22Rv1 (cell line): ENCODE data around the gene ATP2C2.
"Not testable (repeated sequence)": the region's sequence is repeated elsewhere in the genome, so short reads cannot be mapped to it uniquely, and the experiment has no call there.

ENCODE experiments used
- H3K27ac ChIP-seq: fragments of 450-650 bp; 2 replicates; pipeline ENCODE4 v1.5.1; 2017
- ZFX ChIP-seq: fragments of 450-650 bp; IDR thresholded peaks from 2 replicates; pipeline ENCODE4 v1.6.1; 2017; ENCODE audit warnings: antibody characterized with exemption, borderline replicate concordance
- TF ChIP-seq, protein P1 (sequence below): fragments of 450-650 bp; IDR thresholded peaks from 2 replicates; pipeline ENCODE4 v1.5.1; 2017; ENCODE audit warnings: mild to moderate bottlenecking

ATP2C2 gene

DNA sequence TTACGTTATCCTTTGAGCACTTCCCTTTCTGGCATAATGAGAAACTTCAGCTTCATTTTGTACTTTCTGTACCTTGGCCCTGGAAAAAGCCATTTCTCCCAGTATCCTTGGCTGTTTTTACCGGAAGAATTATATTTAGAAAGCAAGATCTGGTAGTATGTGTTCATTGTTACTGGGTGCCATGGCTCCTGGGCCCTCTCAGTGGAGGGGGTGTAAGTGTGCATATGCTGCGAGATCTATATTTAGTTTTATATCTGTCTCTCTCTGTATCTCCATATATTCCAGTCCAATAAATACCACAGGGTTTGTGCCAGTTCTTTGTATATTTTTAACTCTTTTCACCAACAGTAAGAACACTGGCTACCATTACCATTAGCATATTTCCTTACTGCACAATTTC, 17.7 kb downstream of the ATP2C2 start:
- H3K27ac ChIP-seq: no peak overlapping the region
- no peak for TF ChIP-seq ZFX
- TF ChIP-seq, protein P1, sequence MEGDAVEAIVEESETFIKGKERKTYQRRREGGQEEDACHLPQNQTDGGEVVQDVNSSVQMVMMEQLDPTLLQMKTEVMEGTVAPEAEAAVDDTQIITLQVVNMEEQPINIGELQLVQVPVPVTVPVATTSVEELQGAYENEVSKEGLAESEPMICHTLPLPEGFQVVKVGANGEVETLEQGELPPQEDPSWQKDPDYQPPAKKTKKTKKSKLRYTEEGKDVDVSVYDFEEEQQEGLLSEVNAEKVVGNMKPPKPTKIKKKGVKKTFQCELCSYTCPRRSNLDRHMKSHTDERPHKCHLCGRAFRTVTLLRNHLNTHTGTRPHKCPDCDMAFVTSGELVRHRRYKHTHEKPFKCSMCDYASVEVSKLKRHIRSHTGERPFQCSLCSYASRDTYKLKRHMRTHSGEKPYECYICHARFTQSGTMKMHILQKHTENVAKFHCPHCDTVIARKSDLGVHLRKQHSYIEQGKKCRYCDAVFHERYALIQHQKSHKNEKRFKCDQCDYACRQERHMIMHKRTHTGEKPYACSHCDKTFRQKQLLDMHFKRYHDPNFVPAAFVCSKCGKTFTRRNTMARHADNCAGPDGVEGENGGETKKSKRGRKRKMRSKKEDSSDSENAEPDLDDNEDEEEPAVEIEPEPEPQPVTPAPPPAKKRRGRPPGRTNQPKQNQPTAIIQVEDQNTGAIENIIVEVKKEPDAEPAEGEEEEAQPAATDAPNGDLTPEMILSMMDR: no peak

DNA sequence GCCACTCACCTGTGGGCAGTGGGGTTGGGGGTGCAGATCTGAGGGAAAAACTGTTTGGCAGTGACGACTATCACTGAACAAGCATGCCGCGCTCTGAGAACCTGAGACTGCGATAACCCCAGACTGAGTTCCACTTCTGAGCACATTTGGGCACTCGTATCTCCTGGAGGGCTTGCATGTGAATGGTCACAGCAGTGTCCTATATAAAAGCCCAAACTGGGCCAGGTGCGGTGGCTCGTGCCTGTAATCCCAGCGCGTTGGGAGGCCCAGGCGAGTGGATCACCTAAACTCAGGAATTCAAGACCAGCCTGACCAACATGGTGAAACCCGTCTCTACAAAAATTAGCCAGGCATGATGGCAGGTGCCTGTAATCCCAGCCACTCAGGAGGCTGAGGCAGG, 18.7 kb downstream of the ATP2C2 start:
- no peak for TF ChIP-seq ZFX
- TF ChIP-seq, protein P1: no peak
- H3K27ac ChIP-seq: no peak overlapping the region

DNA sequence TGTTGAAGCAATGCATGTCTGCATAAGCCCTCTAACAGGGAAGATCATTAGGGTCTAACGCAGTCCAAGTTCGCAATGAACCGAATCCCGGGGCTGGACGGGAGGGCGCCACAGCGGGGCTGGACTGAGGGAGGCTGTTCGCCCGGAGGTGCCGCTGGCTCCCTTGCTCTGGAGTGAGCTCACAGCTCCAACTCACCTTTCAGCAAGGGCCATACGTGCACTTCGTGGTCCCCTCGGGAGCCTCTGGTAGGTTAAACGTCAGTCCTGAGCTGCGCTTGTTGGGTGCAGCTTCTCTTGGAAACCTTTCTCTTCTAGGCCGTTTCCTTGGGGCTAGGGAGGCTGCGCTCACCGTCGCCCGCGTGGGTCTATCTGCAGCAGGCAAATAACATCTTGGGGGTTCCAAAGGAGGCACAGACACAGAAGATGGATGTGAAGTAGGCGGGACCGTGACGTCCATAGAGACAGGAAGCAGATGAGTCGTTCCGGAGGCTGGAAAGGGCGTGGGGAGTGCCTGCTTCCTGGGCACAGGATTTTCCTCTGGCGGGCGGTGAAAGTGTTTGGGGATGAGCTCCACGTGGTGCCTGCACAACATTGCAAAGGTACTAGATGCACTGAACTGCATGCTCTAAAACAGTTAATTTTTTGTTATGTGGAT, 21.9 kb downstream of the ATP2C2 start:
- no peak overlapping the region for H3K27ac ChIP-seq
- TF ChIP-seq, protein P1: no peak
- TF ChIP-seq ZFX: no peak

DNA sequence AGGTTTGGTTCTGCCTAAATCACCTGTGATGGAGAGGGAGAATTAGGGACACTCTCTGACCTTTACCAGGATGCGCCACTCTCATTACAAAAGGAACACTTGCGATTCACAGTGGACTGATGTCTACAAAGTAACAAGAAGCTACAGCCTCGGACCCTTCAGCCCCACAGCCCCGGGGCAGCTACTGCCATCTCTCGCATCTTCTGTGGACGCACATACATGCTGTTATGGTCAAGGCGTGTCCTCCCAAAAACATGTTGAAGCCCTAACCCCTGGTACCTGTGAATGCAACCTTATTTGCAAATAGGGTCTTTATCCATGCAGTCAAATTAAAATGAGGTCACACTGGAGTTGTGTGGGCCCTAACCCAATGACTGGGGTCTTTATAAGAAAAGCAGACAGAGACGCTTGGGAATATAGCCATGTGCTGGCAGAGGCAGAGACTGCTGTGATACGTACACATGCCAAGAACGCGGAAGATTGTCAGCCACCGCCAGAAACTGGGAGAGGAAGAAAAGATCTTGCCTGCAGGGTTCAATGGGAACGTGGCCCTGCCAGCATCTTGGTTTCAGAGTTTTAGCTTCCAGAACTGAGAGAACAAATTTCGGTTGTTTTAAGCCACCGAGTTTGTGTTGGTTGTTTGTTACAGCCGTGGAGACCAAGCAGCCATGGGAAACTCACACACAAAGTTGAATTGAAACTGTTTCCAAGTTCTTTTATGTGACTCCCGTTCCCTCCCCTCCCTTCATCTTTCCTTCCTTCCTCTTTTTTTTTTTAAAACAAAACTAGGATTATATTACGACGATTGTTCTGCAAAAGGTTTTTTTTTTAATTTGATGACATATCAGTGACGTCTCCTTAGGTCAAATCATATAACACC, 23.1 kb downstream of the ATP2C2 start:
- H3K27ac ChIP-seq: no peak overlapping the region
- TF ChIP-seq, protein P1: no peak
- TF ChIP-seq ZFX: no peak

DNA sequence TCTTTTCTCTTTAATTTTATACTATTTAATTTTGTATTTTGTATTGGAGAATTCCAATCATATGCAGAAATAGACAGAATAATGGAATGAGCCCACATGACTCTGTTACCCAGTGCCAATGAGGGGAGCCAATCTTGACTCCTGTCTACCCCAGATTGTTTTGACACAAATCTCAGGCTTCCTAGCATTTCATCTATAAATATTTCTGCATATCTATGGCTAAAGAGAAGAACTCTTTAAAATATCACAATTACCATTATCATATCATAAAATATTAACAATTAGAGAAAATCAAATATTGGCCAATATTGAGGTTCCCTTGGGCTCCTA, 23.7 kb downstream of the ATP2C2 start:
- no peak overlapping the region for H3K27ac ChIP-seq
- TF ChIP-seq, protein P1: no peak
- no peak for TF ChIP-seq ZFX

DNA sequence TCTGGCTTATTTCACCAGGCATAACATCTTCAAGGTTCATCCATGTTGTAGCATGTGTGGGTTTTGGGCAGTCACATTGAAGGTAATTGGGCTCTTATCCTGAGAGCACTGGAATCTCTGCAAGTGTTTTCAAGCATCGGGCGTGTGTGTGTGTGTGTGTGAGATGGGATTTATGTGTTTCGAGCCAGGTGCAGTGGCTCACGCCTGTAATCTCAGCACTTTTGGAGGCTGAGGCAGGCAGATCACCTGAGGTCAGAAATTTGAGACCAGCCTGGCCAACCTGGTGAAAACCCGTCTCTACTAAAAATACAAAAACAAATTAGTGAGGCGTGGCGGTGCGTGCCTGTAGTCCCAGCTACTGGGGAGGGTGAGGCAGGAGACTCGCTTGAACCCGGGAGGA, 27.7 kb downstream of the ATP2C2 start:
- not testable (repeated sequence) for H3K27ac ChIP-seq

DNA sequence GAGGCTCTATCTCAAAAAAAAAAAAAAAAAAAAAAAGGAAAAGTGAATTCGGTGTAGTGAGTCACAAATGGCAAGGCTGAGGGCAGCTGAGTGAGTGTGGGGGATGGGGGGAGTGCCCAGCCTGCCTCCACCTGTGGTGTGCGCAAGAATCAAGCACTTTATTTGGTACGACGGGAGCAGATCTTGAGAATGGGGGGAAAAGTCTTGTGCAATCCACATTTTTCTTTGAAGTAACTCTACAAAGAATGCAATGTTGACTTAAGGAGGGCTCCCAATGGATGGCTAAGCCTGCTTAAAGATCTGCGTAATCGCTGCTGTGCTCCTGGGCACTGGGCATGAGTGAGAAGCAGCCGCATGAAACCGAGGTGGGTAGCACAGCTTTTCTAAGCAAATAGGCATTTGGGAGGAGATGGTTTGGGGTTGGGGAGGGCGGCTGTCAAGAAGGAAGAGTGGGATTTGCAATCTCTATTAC, 28.2 kb downstream of the ATP2C2 start:
- TF ChIP-seq, protein P1: no peak

More for the DNA sequence above, 28.2 kb downstream of the ATP2C2 start:
- H3K27ac ChIP-seq: no peak overlapping the region
